Adrenal gland (tissue), 5 donors: ENCODE results near the gene MDM4.

Experiments
- POLR2A ChIP-seq, 2 donors: fragments of 450-650 bp; IDR thresholded peaks; one replicate each; pipeline ENCODE4 v1.6.1; 2017; ENCODE audit warnings: antibody characterized with exemption in 2 of 2, mild to moderate bottlenecking in 2 of 2, moderate library complexity in 1 of 2
- TF ChIP-seq, protein P1 (sequence below), 6 experiments: fragments of 450-650 bp in 4 of 6; fragments of 200-600 bp in 2 of 6; sonication (generic) in 1 of 6; IDR thresholded peaks; 1 replicate in 5 of 6; 2 replicates in 1 of 6; pipeline versions ENCODE4 v1.5.1 to v1.8.0; 2016 to 2021; ENCODE audit warnings: antibody characterized with exemption in 6 of 6, mild to moderate bottlenecking in 2 of 6, moderate library complexity in 1 of 6
- donor health status: DM: no; HTN: no; CAD: no.

DNA sequence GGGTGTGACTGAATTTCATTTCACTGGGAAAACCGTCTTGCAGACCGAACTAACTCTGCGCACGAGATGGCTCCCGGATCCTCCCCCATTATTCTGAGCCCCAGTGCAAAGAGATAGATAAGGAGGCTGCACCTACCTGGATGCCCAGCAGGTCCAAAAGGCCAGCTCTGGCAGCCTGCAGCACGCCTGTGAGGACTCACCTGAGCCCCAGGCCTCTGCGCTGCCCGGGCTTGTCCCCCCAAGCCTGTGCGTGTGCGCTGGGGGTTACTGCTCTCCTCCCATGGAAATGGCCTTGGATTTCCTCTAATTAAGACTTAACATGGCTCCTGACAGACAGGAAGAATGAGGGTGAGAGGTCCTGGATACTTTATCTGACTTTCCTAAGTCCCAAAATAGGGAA is 83.4 kb downstream of the MDM4 start:
- TF ChIP-seq, protein P1, sequence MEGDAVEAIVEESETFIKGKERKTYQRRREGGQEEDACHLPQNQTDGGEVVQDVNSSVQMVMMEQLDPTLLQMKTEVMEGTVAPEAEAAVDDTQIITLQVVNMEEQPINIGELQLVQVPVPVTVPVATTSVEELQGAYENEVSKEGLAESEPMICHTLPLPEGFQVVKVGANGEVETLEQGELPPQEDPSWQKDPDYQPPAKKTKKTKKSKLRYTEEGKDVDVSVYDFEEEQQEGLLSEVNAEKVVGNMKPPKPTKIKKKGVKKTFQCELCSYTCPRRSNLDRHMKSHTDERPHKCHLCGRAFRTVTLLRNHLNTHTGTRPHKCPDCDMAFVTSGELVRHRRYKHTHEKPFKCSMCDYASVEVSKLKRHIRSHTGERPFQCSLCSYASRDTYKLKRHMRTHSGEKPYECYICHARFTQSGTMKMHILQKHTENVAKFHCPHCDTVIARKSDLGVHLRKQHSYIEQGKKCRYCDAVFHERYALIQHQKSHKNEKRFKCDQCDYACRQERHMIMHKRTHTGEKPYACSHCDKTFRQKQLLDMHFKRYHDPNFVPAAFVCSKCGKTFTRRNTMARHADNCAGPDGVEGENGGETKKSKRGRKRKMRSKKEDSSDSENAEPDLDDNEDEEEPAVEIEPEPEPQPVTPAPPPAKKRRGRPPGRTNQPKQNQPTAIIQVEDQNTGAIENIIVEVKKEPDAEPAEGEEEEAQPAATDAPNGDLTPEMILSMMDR (IDR thresholded peaks at IDR 0.05): no peak
- no peak for TF ChIP-seq POLR2A (IDR thresholded peaks at IDR 0.05)
